Transverse colon (tissue), 4 donors: ENCODE measurements around the gene GOT1.

ENCODE experiments used
- EP300 ChIP-seq: sonication (generic); formaldehyde crosslinking; IDR thresholded peaks from one replicate; pipeline ENCODE4 v1.6.1; 2017; ENCODE audit warnings: antibody characterized with exemption, low read depth
- POLR2A ChIP-seq: fragments of 450-650 bp; IDR thresholded peaks from one replicate; pipeline ENCODE4 v1.6.1; 2016; ENCODE audit warnings: antibody characterized with exemption, mild to moderate bottlenecking, moderate library complexity
- POLR2AphosphoS5 ChIP-seq, 3 donors: sonication (generic); formaldehyde crosslinking; IDR thresholded peaks; one replicate each; pipeline ENCODE4 v1.6.1; 2016; ENCODE audit warnings: antibody characterized with exemption in 3 of 3
- TF ChIP-seq, protein P1 (sequence below), 5 experiments: fragments of 200-600 bp in 3 of 5; fragments of 450-650 bp in 2 of 5; sonication (generic) in 3 of 5; IDR thresholded peaks; 1 replicate in 2 of 5; 2 replicates in 3 of 5; pipeline ENCODE4 v1.5.1; 2016 to 2017; ENCODE audit warnings: antibody characterized with exemption in 5 of 5, inconsistent platforms in 3 of 5, mild to moderate bottlenecking in 2 of 5, moderate library complexity in 1 of 5

DNA sequence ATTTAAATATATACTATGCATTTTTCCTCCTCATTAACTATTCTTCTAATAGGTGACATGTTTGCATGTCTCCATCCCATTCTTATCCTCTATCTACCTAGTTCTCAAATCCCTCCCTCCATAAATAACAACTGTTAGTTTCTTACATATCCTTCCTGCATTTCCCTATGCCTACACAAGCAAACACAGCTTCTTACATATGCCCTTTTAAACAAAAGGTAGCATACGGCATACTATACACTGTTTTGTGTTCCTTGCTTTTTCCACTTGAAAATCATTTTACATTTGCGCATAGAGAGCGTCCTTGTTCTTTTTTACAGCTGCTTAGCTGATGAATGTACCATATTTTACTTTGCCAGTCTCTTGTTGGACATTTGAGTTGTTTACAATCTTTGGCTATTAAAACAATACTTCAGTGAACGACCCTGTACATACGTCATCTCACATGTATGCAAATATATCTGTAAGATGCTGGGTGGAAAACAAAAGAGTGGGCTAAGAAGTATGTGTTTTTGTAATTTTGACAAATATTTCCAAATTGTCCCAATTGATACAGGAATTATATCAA, 7.8 kb downstream of the GOT1 start:
- TF ChIP-seq, protein P1, sequence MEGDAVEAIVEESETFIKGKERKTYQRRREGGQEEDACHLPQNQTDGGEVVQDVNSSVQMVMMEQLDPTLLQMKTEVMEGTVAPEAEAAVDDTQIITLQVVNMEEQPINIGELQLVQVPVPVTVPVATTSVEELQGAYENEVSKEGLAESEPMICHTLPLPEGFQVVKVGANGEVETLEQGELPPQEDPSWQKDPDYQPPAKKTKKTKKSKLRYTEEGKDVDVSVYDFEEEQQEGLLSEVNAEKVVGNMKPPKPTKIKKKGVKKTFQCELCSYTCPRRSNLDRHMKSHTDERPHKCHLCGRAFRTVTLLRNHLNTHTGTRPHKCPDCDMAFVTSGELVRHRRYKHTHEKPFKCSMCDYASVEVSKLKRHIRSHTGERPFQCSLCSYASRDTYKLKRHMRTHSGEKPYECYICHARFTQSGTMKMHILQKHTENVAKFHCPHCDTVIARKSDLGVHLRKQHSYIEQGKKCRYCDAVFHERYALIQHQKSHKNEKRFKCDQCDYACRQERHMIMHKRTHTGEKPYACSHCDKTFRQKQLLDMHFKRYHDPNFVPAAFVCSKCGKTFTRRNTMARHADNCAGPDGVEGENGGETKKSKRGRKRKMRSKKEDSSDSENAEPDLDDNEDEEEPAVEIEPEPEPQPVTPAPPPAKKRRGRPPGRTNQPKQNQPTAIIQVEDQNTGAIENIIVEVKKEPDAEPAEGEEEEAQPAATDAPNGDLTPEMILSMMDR (IDR thresholded peaks at IDR 0.05): no peak
- TF ChIP-seq POLR2AphosphoS5 (IDR thresholded peaks at IDR 0.05) (no peak), EP300 (no peak), POLR2A (no peak)
